GM12865 (cell line): ENCODE results near the gene ORMDL2.
A peak's percentile ranks its signal among the peaks of the same experiment; 100 is the strongest.

Experiments used
- DNase-seq: peaks from one replicate; pipeline ENCODE4 v3.0.0; 2010; ENCODE audit warnings: low read depth
- H3K4me3 ChIP-seq: 2 replicates; pipeline ENCODE4 v1.5.1; 2011; ENCODE audit warnings: mild to moderate bottlenecking, low read depth, low read length, control low read depth
- TF ChIP-seq, protein P1 (sequence below): IDR thresholded peaks from 2 replicates; pipeline ENCODE4 v1.5.1; 2011; ENCODE audit warnings: low read length, control low read depth, low read depth, inconsistent platforms; ENCODE audit not compliant: insufficient read depth; ENCODE audit errors: missing control alignments

Gene ORMDL2

DNA sequence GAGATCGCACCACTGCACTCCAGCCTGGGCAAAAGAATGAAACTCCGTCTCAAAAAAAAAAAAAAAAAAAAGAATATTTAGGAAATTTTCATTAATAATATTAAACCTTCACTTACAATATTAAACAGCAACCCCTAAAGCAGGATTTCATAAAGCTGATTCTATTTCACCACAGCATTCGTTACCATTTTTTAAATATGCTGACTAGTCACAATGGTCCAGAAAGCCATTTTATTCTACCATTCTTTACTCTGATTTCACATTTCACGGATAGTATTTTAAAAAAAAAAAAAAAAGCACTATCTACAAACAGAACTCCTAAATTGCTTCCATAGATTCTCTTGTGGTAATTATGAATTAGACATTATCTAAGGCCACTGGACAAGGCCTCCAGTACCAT, 27.9 kb upstream of the ORMDL2 start:
- TF ChIP-seq, protein P1, sequence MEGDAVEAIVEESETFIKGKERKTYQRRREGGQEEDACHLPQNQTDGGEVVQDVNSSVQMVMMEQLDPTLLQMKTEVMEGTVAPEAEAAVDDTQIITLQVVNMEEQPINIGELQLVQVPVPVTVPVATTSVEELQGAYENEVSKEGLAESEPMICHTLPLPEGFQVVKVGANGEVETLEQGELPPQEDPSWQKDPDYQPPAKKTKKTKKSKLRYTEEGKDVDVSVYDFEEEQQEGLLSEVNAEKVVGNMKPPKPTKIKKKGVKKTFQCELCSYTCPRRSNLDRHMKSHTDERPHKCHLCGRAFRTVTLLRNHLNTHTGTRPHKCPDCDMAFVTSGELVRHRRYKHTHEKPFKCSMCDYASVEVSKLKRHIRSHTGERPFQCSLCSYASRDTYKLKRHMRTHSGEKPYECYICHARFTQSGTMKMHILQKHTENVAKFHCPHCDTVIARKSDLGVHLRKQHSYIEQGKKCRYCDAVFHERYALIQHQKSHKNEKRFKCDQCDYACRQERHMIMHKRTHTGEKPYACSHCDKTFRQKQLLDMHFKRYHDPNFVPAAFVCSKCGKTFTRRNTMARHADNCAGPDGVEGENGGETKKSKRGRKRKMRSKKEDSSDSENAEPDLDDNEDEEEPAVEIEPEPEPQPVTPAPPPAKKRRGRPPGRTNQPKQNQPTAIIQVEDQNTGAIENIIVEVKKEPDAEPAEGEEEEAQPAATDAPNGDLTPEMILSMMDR, result no peak
- no peak for DNase-seq
- H3K4me3 ChIP-seq, result no peak overlapping the region

- H3K4me3 ChIP-seq, result no peak overlapping the region
- no peak for DNase-seq
- TF ChIP-seq, protein P1, result no peak
Observed at GRCh38 chr12:55795950-55796349, 21.9 kb upstream of the ORMDL2 start.

- peak; percentile 16 for DNase-seq
Observed at GRCh38 chr12:55797068-55797467, 20.8 kb upstream of the ORMDL2 start.

GRCh38 chr12:55797550-55797949, 20.3 kb upstream of the ORMDL2 start:
- no peak for DNase-seq
- TF ChIP-seq, protein P1, result no peak

More at GRCh38 chr12:55797068-55797467, 20.8 kb upstream of the ORMDL2 start:
- TF ChIP-seq, protein P1, result no peak
- no peak overlapping the region for H3K4me3 ChIP-seq

GRCh38 chr12:55806982-55807381, 10.9 kb upstream of the ORMDL2 start:
- DNase-seq, result no peak
- no peak overlapping the region for H3K4me3 ChIP-seq
- TF ChIP-seq, protein P1, result no peak

More at GRCh38 chr12:55797550-55797949, 20.3 kb upstream of the ORMDL2 start:
- no peak overlapping the region for H3K4me3 ChIP-seq

- TF ChIP-seq, protein P1, result no peak
Observed at GRCh38 chr12:55809274-55809673, 8.6 kb upstream of the ORMDL2 start.

DNA sequence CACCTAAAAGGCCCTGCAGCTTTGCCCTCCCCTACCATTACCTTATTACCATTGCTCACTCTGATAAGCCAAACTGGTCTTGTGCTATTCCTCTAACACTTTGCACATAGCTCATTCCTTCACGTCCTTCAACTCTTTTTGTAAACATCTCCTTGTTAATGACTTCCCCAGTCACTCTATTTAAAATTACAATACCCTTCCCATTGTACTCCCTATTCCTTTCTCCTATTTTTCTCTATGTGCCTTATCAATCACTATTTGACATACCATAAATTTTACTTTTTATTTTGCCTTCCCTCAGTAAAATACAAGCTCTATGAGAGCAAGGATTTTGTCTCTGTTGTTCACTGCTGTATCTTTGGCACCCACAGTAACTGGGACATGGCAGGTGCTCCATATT, 5.8 kb upstream of the ORMDL2 start:
- TF ChIP-seq, protein P1, result no peak
- H3K4me3 ChIP-seq, result no peak overlapping the region
- no peak for DNase-seq

More at GRCh38 chr12:55809274-55809673, 8.6 kb upstream of the ORMDL2 start:
- no peak overlapping the region for H3K4me3 ChIP-seq
- no peak for DNase-seq
